BE2C (cell line): ENCODE measurements around the gene HSH2D.
"Not testable (repeated sequence)": the region's sequence is repeated elsewhere in the genome, so short reads cannot be mapped to it uniquely, and the experiment has no call there.

Experiments used
- DNase-seq: peaks from one replicate; pipeline ENCODE4 v3.0.0-alpha.2; 2020
- H3K27me3 ChIP-seq: fragments of 250-450 bp; sonication (Bioruptor Pico); 2 replicates; pipeline ENCODE4 v1.5.1; 2020; ENCODE audit warnings: mild to moderate bottlenecking
- H3K36me3 ChIP-seq: fragments of 250-450 bp; sonication (Bioruptor Pico); 2 replicates; pipeline ENCODE4 v1.5.1; 2020; ENCODE audit warnings: mild to moderate bottlenecking
- H3K4me1 ChIP-seq: fragments of 250-450 bp; sonication (Bioruptor Pico); 2 replicates; pipeline ENCODE4 v1.5.1; 2020
- H3K4me3 ChIP-seq: 2 replicates; pipeline ENCODE4 v1.5.1; 2011; ENCODE audit warnings: low read depth, low read length
- H3K9me3 ChIP-seq: fragments of 250-450 bp; sonication (Bioruptor Pico); 2 replicates; pipeline ENCODE4 v1.5.1; 2020
- CTCF ChIP-seq: IDR thresholded peaks from 2 replicates; pipeline ENCODE4 v1.5.1; 2012; ENCODE audit warnings: mild to moderate bottlenecking, low read depth, low read length

The HSH2D gene

GRCh38 chr19:16167055-16167454, 23.6 kb downstream of the HSH2D start:
- H3K4me1 ChIP-seq: no peaks in the 10 kb centered on the region
- no peak overlapping the region for H3K4me3 ChIP-seq
- no peaks in the 10 kb centered on the region for H3K27me3 ChIP-seq
- no peak for TF ChIP-seq CTCF
- H3K36me3 ChIP-seq: no peaks in the 10 kb centered on the region
- no peaks in the 10 kb centered on the region for H3K9me3 ChIP-seq
- DNase-seq: no peak

- H3K4me3 ChIP-seq: no peak overlapping the region
- H3K36me3 ChIP-seq: no peaks in the 10 kb centered on the region
- H3K9me3 ChIP-seq: no peaks in the 10 kb centered on the region
- DNase-seq: no peak
- no peaks in the 10 kb centered on the region for H3K4me1 ChIP-seq
- TF ChIP-seq CTCF: no peak
- no peaks in the 10 kb centered on the region for H3K27me3 ChIP-seq
These were observed 25.1 kb downstream of the HSH2D start for GRCh38 chr19:16168465-16169081.

GRCh38 chr19:16170134-16170533, 26.6 kb downstream of the HSH2D start:
- no peak overlapping the region for H3K4me3 ChIP-seq
- H3K36me3 ChIP-seq: no peaks in the 10 kb centered on the region
- TF ChIP-seq CTCF: no peak
- no peaks in the 10 kb centered on the region for H3K9me3 ChIP-seq
- DNase-seq: no peak
- no peaks in the 10 kb centered on the region for H3K4me1 ChIP-seq
- H3K27me3 ChIP-seq: no peaks in the 10 kb centered on the region

GRCh38 chr19:16175954-16176353, 32.5 kb downstream of the HSH2D start:
- Histone ChIP-seq H3K27me3 (peaks cover 18% of the 10 kb centered on the region), H3K4me1 (no peaks in the 10 kb centered on the region), H3K4me3 (no peak overlapping the region), H3K36me3 (no peaks in the 10 kb centered on the region), H3K9me3 (no peaks in the 10 kb centered on the region)
- no peak for TF ChIP-seq CTCF
- DNase-seq: no peak

GRCh38 chr19:16178866-16179265, 35.4 kb downstream of the HSH2D start:
- not testable (repeated sequence) for H3K4me3 ChIP-seq

GRCh38 chr19:16180611-16181010, 37.1 kb downstream of the HSH2D start:
- Histone ChIP-seq H3K36me3 (no peaks in the 10 kb centered on the region), H3K27me3 (peaks cover 18% of the 10 kb centered on the region), H3K4me1 (no peaks in the 10 kb centered on the region), H3K4me3 (no peak overlapping the region), H3K9me3 (no peaks in the 10 kb centered on the region)
- TF ChIP-seq CTCF: no peak
- no peak for DNase-seq

More at GRCh38 chr19:16178866-16179265, 35.4 kb downstream of the HSH2D start:
- not testable (repeated sequence) for H3K9me3 ChIP-seq, DNase-seq, H3K36me3 ChIP-seq, H3K4me1 ChIP-seq
- peaks cover 18% of the 10 kb centered on the region for H3K27me3 ChIP-seq
